Fibroblast of pulmonary artery (primary cell): Measurements from ENCODE around the gene OR6X1.

Experiments
- DNase-seq: peaks from one replicate; pipeline ENCODE4 v3.0.0-alpha.2; 2010; ENCODE audit warnings: low read depth
- H3K4me3 ChIP-seq: replicated peaks from 2 replicates; pipeline ENCODE4 v1.5.1; 2011; ENCODE audit warnings: low read depth, mild to moderate bottlenecking, control low read depth, low read length, moderate library complexity
- CTCF ChIP-seq: IDR thresholded peaks from 2 replicates; pipeline ENCODE4 v1.5.1; 2011; ENCODE audit warnings: mild to moderate bottlenecking, control low read depth, low read length, inconsistent platforms; ENCODE audit errors: missing control alignments

OR6X1 gene

DNA sequence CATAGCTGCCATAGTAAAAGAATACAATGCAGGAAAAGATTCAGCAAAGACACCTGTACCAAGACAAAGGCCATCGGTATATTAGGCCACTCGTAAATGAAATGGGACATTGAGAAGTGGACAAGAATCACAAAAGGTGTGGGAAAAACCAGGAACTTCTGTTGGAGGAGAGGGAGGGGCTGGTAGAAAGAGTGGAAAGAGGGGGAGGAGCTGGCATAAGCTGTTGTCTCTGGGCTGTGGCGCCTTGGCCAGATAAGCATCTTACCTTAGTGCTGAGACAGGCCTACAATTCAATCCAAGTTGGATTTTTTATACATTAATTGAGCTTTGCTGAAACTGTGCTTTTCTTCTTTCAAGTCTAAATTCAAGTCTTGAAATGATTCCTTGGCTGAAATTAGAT, 50.0 kb downstream of the OR6X1 start:
- H3K4me3 ChIP-seq: no peak overlapping the region
- DNase-seq: no peak
- TF ChIP-seq CTCF: no peak
